NCI-H526 treated with DMSO at 0.1 percent for 48 hours (cell line): ENCODE results near the gene ZNF621.

Experiments used
- DNase-seq: peaks from one replicate; lab custom pipeline; 2025; lab: John Stamatoyannopoulos, UW

Gene ZNF621

GRCh38 chr3:40524568-40525285 is at the start of gene ZNF621:
ZNF621 (plus strand) TSS chr3:40524960; CDS start chr3:40525841, 881 bp downstream.
- DNase-seq: peak; percentile 64

DNA sequence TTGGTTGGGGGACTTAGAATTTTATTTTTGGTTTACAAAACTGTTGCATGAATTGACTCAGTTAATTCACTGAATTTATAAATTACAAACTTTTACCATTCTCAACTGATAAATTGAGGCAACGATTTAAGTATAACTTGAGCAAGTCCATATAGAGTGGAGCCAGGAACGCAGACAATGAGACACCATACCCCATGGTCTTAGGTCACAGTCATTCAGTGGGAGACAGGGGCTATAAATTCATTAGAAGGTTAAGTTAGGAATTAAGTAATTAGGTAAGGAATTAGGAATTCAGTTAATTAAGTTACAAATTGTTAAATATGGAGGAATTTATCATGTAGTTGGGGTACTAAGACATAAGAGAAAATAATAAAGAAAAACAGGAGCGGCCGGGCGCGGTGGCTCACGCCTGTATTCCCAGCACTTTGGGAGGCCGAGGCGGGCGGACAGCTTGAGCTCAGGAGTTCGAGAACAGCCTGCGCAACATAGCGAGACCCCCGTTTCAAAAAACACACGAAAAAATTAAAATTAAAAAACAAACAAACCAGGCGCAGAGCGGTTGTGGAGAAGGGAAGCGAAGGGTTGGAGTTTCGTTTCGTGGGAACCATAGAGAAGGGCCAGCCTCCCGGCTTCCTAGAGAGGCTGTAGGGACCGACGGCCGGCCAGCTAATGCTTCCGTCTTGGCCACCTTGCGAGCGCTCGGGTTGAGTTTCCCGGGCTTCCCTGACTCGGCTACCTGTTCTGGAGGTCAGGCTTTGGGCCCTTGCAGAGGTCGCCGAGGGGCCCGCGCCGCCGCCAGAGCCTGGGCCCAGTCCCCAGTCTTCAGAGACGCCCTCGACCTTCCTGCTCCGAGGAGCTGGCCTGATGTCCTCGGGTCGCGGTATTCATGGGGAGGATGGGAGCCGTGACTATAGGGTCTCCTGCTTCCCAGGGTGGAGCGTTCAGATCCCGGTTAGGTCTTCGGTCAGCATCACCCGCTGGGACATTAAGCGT is 48.0 kb upstream of the ZNF621 start, which contains the start of gene ZNF619:
TSS of gene ZNF619 (plus strand) at position 645 of the 993 bp plus-strand sequence. CDS start 858 bp downstream, outside the sequence.
- peak; percentile 21 for DNase-seq

DNA sequence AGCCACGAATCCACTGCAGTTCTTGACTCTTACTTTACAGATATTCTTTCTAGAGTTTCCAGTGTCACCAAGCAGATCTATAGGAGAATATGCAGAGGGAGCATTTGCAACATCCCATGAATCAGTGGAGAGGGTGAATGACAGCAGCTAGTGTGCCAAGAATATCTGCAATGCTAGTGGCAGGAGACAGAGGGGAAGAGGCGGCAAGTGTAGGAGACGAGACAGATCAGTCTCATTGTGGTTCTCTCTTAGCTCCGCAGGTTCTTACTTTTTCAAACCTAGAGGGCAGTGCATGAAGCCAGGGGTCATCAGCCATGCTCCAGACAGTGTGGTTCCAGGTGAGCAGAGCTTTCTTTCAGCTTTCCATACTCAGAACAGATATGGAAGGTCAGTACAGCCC is 47.1 kb upstream of the ZNF621 start:
- no peak for DNase-seq

- DNase-seq: no peak
These were observed 37.6 kb upstream of the ZNF621 start for GRCh38 chr3:40487172-40487571.

DNA sequence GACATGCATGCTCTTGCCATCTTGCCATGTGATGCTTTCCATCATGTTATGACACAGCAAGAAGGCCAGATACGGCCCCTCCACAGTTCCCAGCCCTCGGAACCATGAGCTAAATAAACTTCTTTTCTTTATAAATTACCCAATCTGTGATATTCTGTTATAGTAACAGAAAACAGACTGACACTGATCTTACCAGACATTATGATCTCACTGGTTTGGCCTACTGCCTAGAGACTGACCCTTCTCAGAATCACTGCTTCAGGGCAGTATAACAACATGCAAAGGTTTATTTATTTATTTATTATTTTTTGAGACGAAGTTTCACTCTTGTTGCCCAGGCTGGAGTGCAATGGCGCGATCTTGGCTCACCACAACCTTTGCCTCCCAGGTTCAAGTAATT is 33.8 kb upstream of the ZNF621 start:
- no peak for DNase-seq

DNA sequence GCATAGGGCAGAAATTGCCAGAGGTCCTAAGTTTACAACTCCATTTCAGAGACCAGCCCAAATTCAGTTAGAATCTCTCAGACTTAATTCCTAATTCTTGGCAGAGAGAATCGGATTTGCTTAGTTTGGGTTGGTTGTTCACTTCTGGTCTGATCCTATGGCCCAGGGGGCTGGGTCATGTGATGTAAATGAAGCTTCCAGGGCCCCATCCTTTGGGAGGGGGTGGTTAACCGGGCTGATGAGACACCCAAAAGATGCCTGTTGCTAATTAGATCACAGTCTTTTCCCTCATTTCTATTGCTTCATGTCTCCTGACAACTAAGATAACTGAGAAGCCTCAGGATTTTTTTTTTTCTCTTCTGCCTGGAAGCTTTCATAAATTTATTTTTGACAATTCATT is 30.1 kb upstream of the ZNF621 start:
- no peak for DNase-seq

DNA sequence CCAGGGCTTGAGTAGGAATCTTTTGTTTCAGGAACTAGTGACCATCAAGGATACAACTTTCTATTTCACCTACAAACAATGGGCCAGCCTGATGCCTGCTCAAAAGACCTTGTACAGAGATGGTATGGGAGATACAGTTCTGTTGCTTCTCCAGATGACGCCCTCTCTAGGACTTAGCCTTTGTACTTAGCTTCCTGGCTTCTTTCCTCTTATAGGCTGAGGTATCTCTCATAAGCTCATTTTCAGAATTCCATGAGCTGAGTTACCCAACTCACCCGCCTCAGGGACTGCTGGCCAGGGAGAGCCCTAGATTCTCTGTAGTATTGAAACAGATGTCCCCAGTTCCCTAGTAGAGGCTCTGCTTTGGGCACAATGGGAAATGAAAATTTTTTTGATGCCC is 27.5 kb upstream of the ZNF621 start:
- no peak for DNase-seq

DNA sequence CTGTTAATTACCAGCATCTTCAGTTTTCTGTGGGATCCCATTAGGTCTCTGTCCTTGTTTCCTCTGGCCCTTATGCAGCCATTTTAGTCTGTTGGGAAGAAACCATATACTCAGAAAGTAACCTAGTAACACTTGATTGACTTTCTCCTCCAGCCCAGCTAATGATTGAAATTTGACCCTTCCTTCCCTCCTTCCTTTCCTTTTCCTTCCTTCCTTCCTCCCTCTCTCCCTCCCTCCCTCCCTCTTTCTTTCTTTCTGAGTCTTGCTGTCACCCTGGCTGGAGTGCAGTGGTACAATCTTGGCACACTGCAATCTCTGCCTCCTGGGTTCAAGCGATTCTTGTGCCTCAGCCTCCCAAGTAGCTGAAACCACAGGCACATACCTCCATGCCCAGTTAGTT is 24.8 kb upstream of the ZNF621 start:
- no peak for DNase-seq

DNA sequence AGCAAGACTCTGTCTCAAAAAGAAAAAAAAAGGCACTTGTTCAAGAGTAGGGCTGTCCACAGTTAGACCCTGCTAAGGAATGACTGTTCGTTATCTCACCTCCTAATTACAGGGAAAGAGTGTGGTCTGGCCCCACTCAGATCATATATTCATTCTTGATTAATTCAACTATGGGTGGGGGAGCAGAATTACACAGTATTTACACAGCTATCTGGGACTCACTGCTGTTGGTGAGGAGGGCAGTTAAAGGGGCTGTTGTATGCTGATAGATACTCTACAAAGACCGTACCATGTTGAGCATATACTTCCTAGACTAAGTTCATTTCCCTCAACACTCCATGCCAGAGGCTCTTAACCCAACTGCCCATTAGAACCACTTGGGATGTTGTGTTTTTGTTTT is 22.7 kb upstream of the ZNF621 start:
- DNase-seq: no peak

- DNase-seq: no peak
These were observed 19.9 kb upstream of the ZNF621 start for GRCh38 chr3:40504636-40505430.

DNA sequence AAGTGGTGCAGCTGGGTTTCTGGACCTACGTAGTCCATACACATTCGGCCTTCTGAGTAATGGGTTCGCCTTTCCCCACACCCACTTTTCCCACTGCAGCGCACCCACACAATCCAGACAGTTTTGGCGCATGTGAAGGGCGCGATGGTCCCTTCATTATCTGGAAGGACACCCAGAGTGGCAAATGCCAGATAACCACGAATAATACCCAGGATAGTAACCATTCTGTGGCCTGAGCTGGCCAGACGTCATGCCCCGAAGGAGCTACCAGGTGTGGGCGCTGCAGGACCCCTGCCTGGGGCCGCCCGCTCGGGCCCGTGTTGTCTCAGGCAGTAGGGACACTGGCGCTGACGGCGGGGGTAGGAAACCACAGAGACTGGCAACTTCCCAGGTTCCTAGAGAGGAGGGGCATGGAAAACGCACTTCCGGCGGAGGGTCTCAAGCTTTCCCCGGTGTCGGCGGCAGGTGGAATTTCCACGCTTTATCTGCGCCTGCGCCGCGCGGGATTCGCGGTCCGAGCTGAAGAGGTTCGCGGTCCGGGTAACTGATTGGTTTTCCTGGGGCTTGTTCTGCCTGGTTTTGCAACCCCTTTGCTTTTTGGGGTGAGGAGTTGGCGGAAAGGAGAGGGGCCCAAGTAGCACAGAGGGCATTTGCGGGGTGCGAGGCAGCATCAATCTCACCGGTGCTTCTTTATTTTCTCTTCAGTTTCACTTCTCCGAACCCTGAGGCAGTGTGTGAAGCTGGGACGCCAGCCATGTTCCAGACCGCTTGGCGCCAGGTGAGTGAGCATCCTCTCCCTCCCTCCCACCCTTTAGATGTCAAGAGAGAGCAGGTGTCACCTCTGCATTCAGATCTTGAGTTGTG is 18.9 kb upstream of the ZNF621 start, which contains the start of gene ZNF620:
TSS of gene ZNF620 (plus strand) at position 441 of the 864 bp plus-strand sequence. CDS start at position 755, 314 bp downstream.
- peak; percentile 87 for DNase-seq

DNA sequence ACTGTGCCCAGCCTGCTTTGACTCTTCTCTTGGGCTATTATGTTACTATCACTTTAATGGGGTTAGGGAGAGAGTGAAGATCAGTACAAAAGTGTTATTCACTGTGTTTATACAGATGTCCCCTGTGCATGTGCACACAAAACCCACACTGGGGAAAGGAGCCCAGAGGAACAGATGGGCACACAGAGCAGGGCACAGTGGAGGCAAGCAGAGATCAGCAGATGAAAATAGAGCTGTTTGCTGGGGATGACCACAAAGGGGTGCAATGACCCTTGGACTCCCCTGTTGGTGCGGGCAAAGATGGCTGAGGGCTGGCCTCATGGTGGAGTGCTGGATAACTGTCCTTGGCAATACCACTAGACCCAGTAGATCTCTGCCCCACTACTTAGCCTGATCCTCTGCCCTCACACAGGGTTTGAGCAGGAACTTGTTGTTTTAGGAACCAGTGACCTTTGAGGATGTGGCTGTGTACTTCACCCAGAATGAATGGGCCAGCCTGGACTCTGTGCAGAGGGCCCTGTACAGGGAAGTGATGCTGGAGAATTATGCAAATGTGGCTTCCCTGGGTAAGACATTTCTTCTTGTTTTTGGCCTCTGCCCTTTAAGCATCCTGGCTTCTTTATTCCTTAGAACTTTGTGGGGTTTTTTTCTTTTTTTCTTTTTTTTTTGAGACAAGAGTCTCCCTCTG is 13.6 kb upstream of the ZNF621 start:
- no peak for DNase-seq

GRCh38 chr3:40516201-40516600 is 8.6 kb upstream of the ZNF621 start:
- no peak for DNase-seq

DNA sequence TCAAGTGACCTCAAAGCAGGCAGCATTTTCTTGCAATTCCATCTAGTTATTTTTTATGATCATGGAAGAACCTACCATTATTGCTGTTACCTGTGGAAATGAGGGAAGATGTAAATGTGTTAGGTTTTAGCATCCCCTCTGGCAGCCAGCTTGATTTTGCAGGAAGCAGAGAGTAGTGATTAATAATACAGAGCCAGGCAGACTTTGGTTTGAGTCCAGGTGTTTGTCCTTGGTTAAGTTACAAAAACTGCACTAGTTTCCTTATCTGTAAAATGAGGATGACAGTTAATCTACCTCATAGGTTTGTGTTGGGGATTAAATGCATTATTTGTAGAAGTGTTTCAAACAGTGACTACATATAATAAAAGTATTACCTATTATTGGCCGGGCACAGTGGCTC is 6.7 kb upstream of the ZNF621 start:
- no peak for DNase-seq

- no peak for DNase-seq
These were observed 5.9 kb upstream of the ZNF621 start for GRCh38 chr3:40518848-40519247.

DNA sequence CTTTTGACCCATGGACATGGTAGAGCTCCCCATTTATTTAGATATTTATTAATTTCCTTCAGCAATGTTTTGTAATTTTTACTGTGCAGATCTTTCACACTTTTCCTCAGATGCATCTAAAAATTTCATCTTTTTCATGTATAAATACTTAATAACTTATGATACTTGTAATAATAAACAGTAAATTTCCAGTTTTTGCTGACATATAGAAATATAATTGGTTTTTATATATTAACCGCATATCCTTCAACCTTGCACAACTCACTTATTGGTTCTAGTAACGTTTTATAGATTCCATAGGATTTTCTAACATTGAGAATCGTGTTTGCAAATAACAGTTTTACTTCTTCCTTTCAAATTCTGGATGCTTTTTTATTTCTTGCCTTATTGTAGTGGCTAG is 3.5 kb upstream of the ZNF621 start:
- DNase-seq: no peak

DNA sequence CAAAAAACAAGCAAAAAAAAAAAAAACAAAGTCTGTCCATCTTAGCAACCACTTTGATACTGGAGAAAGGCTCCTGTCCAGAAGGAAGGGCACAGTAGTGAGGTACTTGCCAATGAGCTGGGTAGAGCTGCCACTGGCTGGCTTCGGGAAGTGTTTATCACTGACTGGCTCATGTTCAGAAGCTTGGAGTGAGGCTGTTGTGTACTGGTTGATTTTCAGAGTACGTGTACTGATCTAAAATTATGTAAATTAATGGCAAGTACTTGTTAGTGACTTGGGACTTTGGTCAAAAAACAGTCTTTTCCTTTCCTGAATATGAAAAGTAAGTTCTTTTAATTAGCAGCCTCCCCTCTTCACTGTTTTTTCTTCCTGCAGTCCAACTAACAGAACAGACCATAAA is 979 bp upstream of the ZNF621 start:
- DNase-seq: no peak

DNA sequence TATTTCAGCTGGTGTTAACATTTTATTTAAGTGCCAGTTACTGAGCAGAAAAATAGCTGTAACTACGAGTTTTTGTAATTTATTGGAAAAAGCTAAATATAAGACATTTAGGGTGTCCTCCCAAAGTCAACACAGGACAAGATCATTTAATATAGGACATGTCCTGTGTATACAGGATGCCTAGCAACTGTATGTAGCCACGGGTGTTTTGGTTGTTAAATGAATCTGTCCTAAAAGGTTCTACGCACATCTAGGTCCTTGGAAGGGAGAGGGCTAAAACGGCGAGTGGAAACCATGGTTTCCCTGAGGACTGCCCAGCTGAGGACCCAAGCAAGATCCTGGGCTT is 565 bp upstream of the ZNF621 start:
- DNase-seq: peak; percentile 54

DNA sequence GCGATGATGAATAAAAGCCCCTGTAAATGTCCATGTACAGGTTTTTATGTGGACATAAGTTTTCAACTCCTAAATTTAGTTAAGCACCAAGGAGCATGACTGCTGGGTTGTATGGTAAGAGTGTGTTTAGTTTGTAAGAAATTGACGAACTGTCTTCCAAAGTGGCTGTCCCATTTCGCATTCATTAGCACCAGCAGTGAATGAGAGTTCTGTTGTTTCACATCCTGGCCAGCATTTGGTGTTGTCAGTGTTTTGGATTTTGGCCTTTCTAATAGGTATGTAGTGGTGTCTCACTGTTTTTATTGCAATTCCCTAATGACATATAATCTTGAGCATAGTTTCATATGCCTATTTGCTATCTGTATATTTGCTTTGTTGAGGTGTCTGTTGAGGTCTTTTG is 3.7 kb downstream of the ZNF621 start:
- DNase-seq: no peak

DNA sequence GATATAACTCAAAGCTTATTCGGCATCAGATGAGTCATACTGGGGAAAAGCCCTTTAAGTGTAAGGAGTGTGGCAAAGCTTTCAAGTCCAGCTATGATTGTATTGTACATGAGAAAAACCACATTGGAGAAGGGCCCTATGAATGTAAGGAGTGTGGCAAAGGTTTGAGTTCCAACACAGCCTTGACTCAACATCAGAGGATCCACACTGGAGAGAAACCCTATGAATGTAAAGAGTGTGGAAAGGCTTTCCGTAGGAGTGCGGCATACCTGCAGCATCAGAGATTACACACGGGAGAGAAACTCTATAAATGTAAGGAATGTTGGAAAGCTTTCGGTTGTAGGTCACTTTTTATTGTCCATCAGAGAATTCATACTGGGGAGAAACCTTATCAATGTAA is 7.5 kb downstream of the ZNF621 start:
- DNase-seq: no peak

- DNase-seq: no peak
These were observed 9.5 kb downstream of the ZNF621 start for GRCh38 chr3:40534283-40534682.
